Ishikawa (cell line): ENCODE data around the gene UAP1L1.

Experiments
- CEBPB ChIP-seq: IDR thresholded peaks from 2 replicates; pipeline ENCODE4 v1.6.1; 2012
- EP300 ChIP-seq: IDR thresholded peaks from 2 replicates; pipeline ENCODE4 v1.6.1; 2012; ENCODE audit warnings: borderline replicate concordance
- MAX ChIP-seq: IDR thresholded peaks from 2 replicates; pipeline ENCODE4 v1.6.1; 2012
- RAD21 ChIP-seq: IDR thresholded peaks from 2 replicates; pipeline ENCODE4 v1.6.1; 2012; ENCODE audit warnings: low read depth
- REST ChIP-seq: IDR thresholded peaks from 2 replicates; pipeline ENCODE4 v1.6.1; 2012; ENCODE audit warnings: low read depth, mild to moderate bottlenecking
- TAF1 ChIP-seq: IDR thresholded peaks from 2 replicates; pipeline ENCODE4 v1.6.1; 2012; ENCODE audit warnings: low read depth, mild to moderate bottlenecking
- TCF12 ChIP-seq: IDR thresholded peaks from 2 replicates; pipeline ENCODE4 v1.6.1; 2012; ENCODE audit warnings: low read depth
- USF1 ChIP-seq: IDR thresholded peaks from 2 replicates; pipeline ENCODE4 v1.6.1; 2012
- YY1 ChIP-seq: IDR thresholded peaks from 2 replicates; pipeline ENCODE4 v1.6.1; 2012; ENCODE audit warnings: low read depth
- ZBTB7A ChIP-seq: IDR thresholded peaks from 2 replicates; pipeline ENCODE4 v1.6.1; 2012; ENCODE audit warnings: low read depth

- TF ChIP-seq TCF12 (no peak; the same call in 1 of the 2 replicates), TAF1 (peak; percentile 96), RAD21 (no peak), CEBPB (no peak), REST (no peak; the same call in 1 of the 2 replicates), EP300 (no peak), USF1 (no peak; the same call in 1 of the 2 replicates), YY1 (peak; percentile 92), ZBTB7A (no peak; the same call in 1 of the 2 replicates), MAX (peak; percentile 86)
Observed at GRCh38 chr9:137129456-137130175, 52.3 kb downstream of the UAP1L1 start.
